HCT116 (cell line): ENCODE data around the gene PHF13.

Experiments used
- CEBPB ChIP-seq: IDR thresholded peaks from 2 replicates; pipeline ENCODE4 v1.6.1; 2012; ENCODE audit warnings: low read depth
- ELF1 ChIP-seq: IDR thresholded peaks from 2 replicates; pipeline ENCODE4 v1.6.1; 2012; ENCODE audit warnings: low read depth, borderline replicate concordance
- TCF7L2 ChIP-seq: IDR thresholded peaks from 2 replicates; pipeline ENCODE4 v1.7.0; 2011; ENCODE audit warnings: borderline replicate concordance, inconsistent platforms; ENCODE audit not compliant: insufficient read depth, insufficient read length; ENCODE audit errors: extremely low read depth
- ZNF274 ChIP-seq: fragments of 200-500 bp; sonication (Bioruptor generic); IDR thresholded peaks from 2 replicates; pipeline ENCODE4 v1.6.1; 2014; ENCODE audit warnings: mild to moderate bottlenecking, low read depth, low read length, inconsistent platforms
- TF ChIP-seq, protein P1 (sequence below): IDR thresholded peaks from 2 replicates; pipeline ENCODE4 v1.6.1; 2012; ENCODE audit warnings: low read depth
- TF ChIP-seq, protein P2 (sequence below): IDR thresholded peaks from 2 replicates; pipeline ENCODE4 v1.6.1; 2012
- TF ChIP-seq, protein P3 (sequence below), 3 experiments: fragments of 200-600 bp in 1 of 3; sonication (generic) in 1 of 3; IDR thresholded peaks in 2 of 3; conservative IDR thresholded peaks in 1 of 3; 2 replicates each; pipeline ENCODE4 v1.5.1; 2012 to 2017; ENCODE audit warnings: low read depth in 2 of 3, low read length in 2 of 3, antibody characterized with exemption in 1 of 3, borderline replicate concordance in 1 of 3, control low read depth in 1 of 3, mild to moderate bottlenecking in 1 of 3, mixed read lengths in 1 of 3, mixed run types in 1 of 3, moderate library complexity in 1 of 3; ENCODE audit not compliant: insufficient read depth in 1 of 3

DNA sequence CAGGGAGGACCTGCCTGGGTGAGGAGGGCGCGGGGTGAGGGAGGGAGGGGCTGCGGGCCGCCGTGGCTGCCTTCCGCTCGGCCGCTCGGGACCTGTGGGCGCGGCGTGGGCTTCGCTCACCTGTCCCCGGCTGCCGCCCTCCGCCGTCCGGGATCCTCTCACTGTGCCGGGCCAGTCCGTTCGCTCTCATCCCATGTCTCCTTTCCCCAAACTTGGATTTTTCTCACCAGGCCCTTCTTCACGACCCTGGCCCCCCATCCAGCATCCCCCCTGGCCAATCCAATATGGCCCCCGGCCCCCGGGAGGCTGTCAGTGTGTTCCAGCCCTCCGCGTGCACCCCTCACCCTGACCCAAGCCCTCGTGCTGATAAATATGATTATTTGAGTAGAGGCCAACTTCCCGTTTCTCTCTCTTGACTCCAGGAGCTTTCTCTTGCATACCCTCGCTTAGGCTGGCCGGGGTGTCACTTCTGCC is 33.4 kb upstream of the PHF13 start:
- TF ChIP-seq, protein P1, sequence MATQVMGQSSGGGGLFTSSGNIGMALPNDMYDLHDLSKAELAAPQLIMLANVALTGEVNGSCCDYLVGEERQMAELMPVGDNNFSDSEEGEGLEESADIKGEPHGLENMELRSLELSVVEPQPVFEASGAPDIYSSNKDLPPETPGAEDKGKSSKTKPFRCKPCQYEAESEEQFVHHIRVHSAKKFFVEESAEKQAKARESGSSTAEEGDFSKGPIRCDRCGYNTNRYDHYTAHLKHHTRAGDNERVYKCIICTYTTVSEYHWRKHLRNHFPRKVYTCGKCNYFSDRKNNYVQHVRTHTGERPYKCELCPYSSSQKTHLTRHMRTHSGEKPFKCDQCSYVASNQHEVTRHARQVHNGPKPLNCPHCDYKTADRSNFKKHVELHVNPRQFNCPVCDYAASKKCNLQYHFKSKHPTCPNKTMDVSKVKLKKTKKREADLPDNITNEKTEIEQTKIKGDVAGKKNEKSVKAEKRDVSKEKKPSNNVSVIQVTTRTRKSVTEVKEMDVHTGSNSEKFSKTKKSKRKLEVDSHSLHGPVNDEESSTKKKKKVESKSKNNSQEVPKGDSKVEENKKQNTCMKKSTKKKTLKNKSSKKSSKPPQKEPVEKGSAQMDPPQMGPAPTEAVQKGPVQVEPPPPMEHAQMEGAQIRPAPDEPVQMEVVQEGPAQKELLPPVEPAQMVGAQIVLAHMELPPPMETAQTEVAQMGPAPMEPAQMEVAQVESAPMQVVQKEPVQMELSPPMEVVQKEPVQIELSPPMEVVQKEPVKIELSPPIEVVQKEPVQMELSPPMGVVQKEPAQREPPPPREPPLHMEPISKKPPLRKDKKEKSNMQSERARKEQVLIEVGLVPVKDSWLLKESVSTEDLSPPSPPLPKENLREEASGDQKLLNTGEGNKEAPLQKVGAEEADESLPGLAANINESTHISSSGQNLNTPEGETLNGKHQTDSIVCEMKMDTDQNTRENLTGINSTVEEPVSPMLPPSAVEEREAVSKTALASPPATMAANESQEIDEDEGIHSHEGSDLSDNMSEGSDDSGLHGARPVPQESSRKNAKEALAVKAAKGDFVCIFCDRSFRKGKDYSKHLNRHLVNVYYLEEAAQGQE: no peak
- TF ChIP-seq, protein P2, sequence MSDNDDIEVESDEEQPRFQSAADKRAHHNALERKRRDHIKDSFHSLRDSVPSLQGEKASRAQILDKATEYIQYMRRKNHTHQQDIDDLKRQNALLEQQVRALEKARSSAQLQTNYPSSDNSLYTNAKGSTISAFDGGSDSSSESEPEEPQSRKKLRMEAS: no peak
- no peak for TF ChIP-seq CEBPB
- TF ChIP-seq TCF7L2: no peak
- no peak for TF ChIP-seq ZNF274
- TF ChIP-seq, protein P3, sequence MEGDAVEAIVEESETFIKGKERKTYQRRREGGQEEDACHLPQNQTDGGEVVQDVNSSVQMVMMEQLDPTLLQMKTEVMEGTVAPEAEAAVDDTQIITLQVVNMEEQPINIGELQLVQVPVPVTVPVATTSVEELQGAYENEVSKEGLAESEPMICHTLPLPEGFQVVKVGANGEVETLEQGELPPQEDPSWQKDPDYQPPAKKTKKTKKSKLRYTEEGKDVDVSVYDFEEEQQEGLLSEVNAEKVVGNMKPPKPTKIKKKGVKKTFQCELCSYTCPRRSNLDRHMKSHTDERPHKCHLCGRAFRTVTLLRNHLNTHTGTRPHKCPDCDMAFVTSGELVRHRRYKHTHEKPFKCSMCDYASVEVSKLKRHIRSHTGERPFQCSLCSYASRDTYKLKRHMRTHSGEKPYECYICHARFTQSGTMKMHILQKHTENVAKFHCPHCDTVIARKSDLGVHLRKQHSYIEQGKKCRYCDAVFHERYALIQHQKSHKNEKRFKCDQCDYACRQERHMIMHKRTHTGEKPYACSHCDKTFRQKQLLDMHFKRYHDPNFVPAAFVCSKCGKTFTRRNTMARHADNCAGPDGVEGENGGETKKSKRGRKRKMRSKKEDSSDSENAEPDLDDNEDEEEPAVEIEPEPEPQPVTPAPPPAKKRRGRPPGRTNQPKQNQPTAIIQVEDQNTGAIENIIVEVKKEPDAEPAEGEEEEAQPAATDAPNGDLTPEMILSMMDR (IDR thresholded peaks at IDR 0.05 in 2 of 3, conservative IDR thresholded peaks at IDR 0.05 in 1 of 3; ENCODE audit: borderline replicate concordance in 1 of 3, insufficient read depth in 1 of 3, low read depth in 2 of 3, low read length in 2 of 3): no peak
- TF ChIP-seq ELF1: no peak
